ACC112 (cell line): ENCODE results near the gene TRPM3.

ENCODE experiments used
- H2AFZ ChIP-seq: fragments of 200-600 bp; sonication (generic); one replicate; pipeline ENCODE4 v1.6.0; 2017; ENCODE audit warnings: antibody characterized with exemption, low read length; ENCODE audit not compliant: unreplicated experiment
- H3K27ac ChIP-seq: fragments of 200-600 bp; sonication (generic); 2 replicates; pipeline ENCODE4 v1.5.1; 2014; ENCODE audit warnings: low read depth, mild to moderate bottlenecking, antibody characterized with exemption, low read length, moderate library complexity
- H3K27me3 ChIP-seq: fragments of 200-600 bp; sonication (generic); 2 replicates; pipeline ENCODE4 v1.6.1; 2014; ENCODE audit warnings: mild to moderate bottlenecking, antibody characterized with exemption, low read length, moderate library complexity, mixed read lengths; ENCODE audit not compliant: insufficient read depth
- H3K36me3 ChIP-seq: fragments of 200-600 bp; sonication (generic); 2 replicates; pipeline ENCODE4 v1.6.1; 2016; ENCODE audit warnings: mild to moderate bottlenecking, antibody characterized with exemption, low read length, moderate library complexity, mixed read lengths; ENCODE audit not compliant: insufficient read depth
- H3K4me1 ChIP-seq: fragments of 200-600 bp; sonication (generic); one replicate; pipeline ENCODE4 v1.6.1; 2016; ENCODE audit warnings: low read length, mixed read lengths; ENCODE audit not compliant: insufficient read depth, unreplicated experiment, control insufficient read depth
- H3K4me3 ChIP-seq: fragments of 200-600 bp; sonication (generic); 2 replicates; pipeline ENCODE4 v1.5.1; 2014; ENCODE audit warnings: mild to moderate bottlenecking, low read depth, low read length
- H3K79me2 ChIP-seq: fragments of 200-600 bp; sonication (generic); one replicate; pipeline ENCODE4 v1.6.0; 2016; ENCODE audit warnings: low read length; ENCODE audit not compliant: control insufficient read depth, unreplicated experiment, insufficient read depth

TRPM3 gene

GRCh38 chr9:71004196-71004595 is 117.2 kb downstream of the TRPM3 start:
- no peaks in the 10 kb centered on the region for H3K79me2 ChIP-seq
- no peak overlapping the region for H3K27ac ChIP-seq
- H2AFZ ChIP-seq = no peak overlapping the region
- no peak overlapping the region for H3K4me3 ChIP-seq
- no peaks in the 10 kb centered on the region for H3K36me3 ChIP-seq
- H3K27me3 ChIP-seq = no peaks in the 10 kb centered on the region
- peaks cover 12% of the 10 kb centered on the region for H3K4me1 ChIP-seq

GRCh38 chr9:71003346-71003745 is 118.1 kb downstream of the TRPM3 start:
- no peak overlapping the region for H3K27ac ChIP-seq
- no peak overlapping the region for H2AFZ ChIP-seq
- H3K4me3 ChIP-seq = no peak overlapping the region
- H3K4me1 ChIP-seq = peaks cover 14% of the 10 kb centered on the region
- no peaks in the 10 kb centered on the region for H3K79me2 ChIP-seq
- H3K36me3 ChIP-seq = no peaks in the 10 kb centered on the region
- no peaks in the 10 kb centered on the region for H3K27me3 ChIP-seq

- no peak overlapping the region for H3K27ac ChIP-seq
- H3K79me2 ChIP-seq = no peaks in the 10 kb centered on the region
- H3K27me3 ChIP-seq = no peaks in the 10 kb centered on the region
- peaks cover 14% of the 10 kb centered on the region for H3K4me1 ChIP-seq
- no peak overlapping the region for H3K4me3 ChIP-seq
- no peaks in the 10 kb centered on the region for H3K36me3 ChIP-seq
- H2AFZ ChIP-seq = no peak overlapping the region
Measured at GRCh38 chr9:71001780-71002386, 119.5 kb downstream of the TRPM3 start.

GRCh38 chr9:70998962-70999361 is 122.5 kb downstream of the TRPM3 start:
- H3K4me3 ChIP-seq = no peak overlapping the region
- H3K36me3 ChIP-seq = no peaks in the 10 kb centered on the region
- no peaks in the 10 kb centered on the region for H3K79me2 ChIP-seq
- H2AFZ ChIP-seq = no peak overlapping the region
- no peaks in the 10 kb centered on the region for H3K27me3 ChIP-seq
- no peak overlapping the region for H3K27ac ChIP-seq
- H3K4me1 ChIP-seq = peaks cover 14% of the 10 kb centered on the region

- Histone ChIP-seq H3K36me3 (no peaks in the 10 kb centered on the region), H3K79me2 (no peaks in the 10 kb centered on the region), H3K4me3 (no peak overlapping the region), H2AFZ (no peak overlapping the region), H3K4me1 (peaks cover 14% of the 10 kb centered on the region), H3K27ac (no peak overlapping the region), H3K27me3 (no peaks in the 10 kb centered on the region)
Measured at GRCh38 chr9:70995511-70995910, 125.9 kb downstream of the TRPM3 start.

GRCh38 chr9:70994582-70994981 is 126.8 kb downstream of the TRPM3 start:
- Histone ChIP-seq H3K36me3 (no peaks in the 10 kb centered on the region), H3K4me3 (no peak overlapping the region), H3K27ac (no peak overlapping the region)

GRCh38 chr9:70988551-70988950 is 132.9 kb downstream of the TRPM3 start:
- Histone ChIP-seq H2AFZ (no peak overlapping the region), H3K36me3 (no peaks in the 10 kb centered on the region), H3K4me1 (no peaks in the 10 kb centered on the region), H3K79me2 (no peaks in the 10 kb centered on the region), H3K4me3 (no peak overlapping the region), H3K27me3 (no peaks in the 10 kb centered on the region), H3K27ac (peak overlapping the region; percentile 29; the same call in 1 of the 2 replicates)

More at GRCh38 chr9:70994582-70994981, 126.8 kb downstream of the TRPM3 start:
- H2AFZ ChIP-seq = no peak overlapping the region
- no peaks in the 10 kb centered on the region for H3K79me2 ChIP-seq
- H3K4me1 ChIP-seq = peaks cover 6% of the 10 kb centered on the region
- no peaks in the 10 kb centered on the region for H3K27me3 ChIP-seq

GRCh38 chr9:70987986-70988385 is 133.4 kb downstream of the TRPM3 start:
- H3K79me2 ChIP-seq = no peaks in the 10 kb centered on the region
- H3K4me3 ChIP-seq = no peak overlapping the region
- H3K36me3 ChIP-seq = no peaks in the 10 kb centered on the region
- no peak overlapping the region for H2AFZ ChIP-seq
- no peaks in the 10 kb centered on the region for H3K27me3 ChIP-seq
- no peaks in the 10 kb centered on the region for H3K4me1 ChIP-seq
- peak overlapping the region; percentile 29 for H3K27ac ChIP-seq

GRCh38 chr9:70986984-70987383 is 134.4 kb downstream of the TRPM3 start:
- Histone ChIP-seq H3K4me1 (no peaks in the 10 kb centered on the region), H3K36me3 (no peaks in the 10 kb centered on the region), H3K27me3 (no peaks in the 10 kb centered on the region), H3K79me2 (no peaks in the 10 kb centered on the region), H2AFZ (no peak overlapping the region), H3K27ac (no peak overlapping the region), H3K4me3 (no peak overlapping the region)

GRCh38 chr9:70983723-70984295 is 137.6 kb downstream of the TRPM3 start:
- Histone ChIP-seq H3K79me2 (no peaks in the 10 kb centered on the region), H3K4me1 (no peaks in the 10 kb centered on the region), H3K27me3 (no peaks in the 10 kb centered on the region), H3K4me3 (no peak overlapping the region), H2AFZ (no peak overlapping the region), H3K27ac (no peak overlapping the region), H3K36me3 (no peaks in the 10 kb centered on the region)

- Histone ChIP-seq H2AFZ (no peak overlapping the region), H3K4me1 (no peaks in the 10 kb centered on the region), H3K27ac (no peak overlapping the region)
Measured at GRCh38 chr9:70981312-70981711, 140.1 kb downstream of the TRPM3 start.

More at GRCh38 chr9:70981312-70981711, 140.1 kb downstream of the TRPM3 start:
- H3K79me2 ChIP-seq = no peaks in the 10 kb centered on the region
- no peaks in the 10 kb centered on the region for H3K36me3 ChIP-seq
- H3K4me3 ChIP-seq = no peak overlapping the region
- no peaks in the 10 kb centered on the region for H3K27me3 ChIP-seq
